Left forelimb (tissue), 1 donor: ENCODE measurements around the gene ACTN4.
A peak's percentile ranks its signal among the peaks of the same experiment; 100 is the strongest.
"Not testable (repeated sequence)": the region's sequence is repeated elsewhere in the genome, so short reads cannot be mapped to it uniquely, and the experiment has no call there.

Experiments used
- DNase-seq: peaks from one replicate; pipeline ENCODE4 v3.0.0-alpha.2; 2018; ENCODE audit warnings: low spot score

The ACTN4 gene

GRCh38 chr19:38647368-38647965 is at the start of gene ACTN4:
Gene ACTN4 (plus strand): TSS chr19:38647649. CDS start chr19:38647746, 97 bp downstream.
- DNase-seq = peak; percentile 100

GRCh38 chr19:38599722-38600121 is 47.7 kb upstream of the ACTN4 start:
- no peak for DNase-seq

- not testable (repeated sequence) for DNase-seq
These were observed 44.6 kb upstream of the ACTN4 start for GRCh38 chr19:38602856-38603255.

- DNase-seq = no peak
These were observed 41.3 kb upstream of the ACTN4 start for GRCh38 chr19:38606131-38606530.

DNA sequence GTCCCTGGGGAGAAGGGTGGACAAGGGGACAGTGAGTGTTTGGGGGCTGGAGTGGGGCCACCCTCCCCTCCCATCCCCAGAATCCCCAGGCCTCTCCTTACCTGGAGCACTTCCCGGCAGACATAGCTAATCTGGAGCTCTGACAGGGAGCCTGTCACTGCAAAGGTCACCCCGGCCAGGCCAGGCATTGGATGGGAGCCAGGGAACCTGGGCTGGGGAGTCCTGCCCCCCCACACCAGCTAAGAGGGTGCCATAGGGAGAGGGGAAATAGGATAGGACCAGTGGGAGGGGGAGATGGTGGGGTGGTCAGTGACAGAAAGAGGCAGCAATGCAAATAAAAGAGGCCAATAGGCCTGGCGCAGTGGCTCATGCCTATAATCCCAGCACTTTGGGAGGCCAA is 33.2 kb upstream of the ACTN4 start:
- no peak for DNase-seq

- no peak for DNase-seq
These were observed 32.4 kb upstream of the ACTN4 start for GRCh38 chr19:38615007-38615581.

- DNase-seq = no peak
These were observed 31.2 kb upstream of the ACTN4 start for GRCh38 chr19:38616265-38616664.

- no peak for DNase-seq
These were observed 30.1 kb upstream of the ACTN4 start for GRCh38 chr19:38617283-38617763.

DNA sequence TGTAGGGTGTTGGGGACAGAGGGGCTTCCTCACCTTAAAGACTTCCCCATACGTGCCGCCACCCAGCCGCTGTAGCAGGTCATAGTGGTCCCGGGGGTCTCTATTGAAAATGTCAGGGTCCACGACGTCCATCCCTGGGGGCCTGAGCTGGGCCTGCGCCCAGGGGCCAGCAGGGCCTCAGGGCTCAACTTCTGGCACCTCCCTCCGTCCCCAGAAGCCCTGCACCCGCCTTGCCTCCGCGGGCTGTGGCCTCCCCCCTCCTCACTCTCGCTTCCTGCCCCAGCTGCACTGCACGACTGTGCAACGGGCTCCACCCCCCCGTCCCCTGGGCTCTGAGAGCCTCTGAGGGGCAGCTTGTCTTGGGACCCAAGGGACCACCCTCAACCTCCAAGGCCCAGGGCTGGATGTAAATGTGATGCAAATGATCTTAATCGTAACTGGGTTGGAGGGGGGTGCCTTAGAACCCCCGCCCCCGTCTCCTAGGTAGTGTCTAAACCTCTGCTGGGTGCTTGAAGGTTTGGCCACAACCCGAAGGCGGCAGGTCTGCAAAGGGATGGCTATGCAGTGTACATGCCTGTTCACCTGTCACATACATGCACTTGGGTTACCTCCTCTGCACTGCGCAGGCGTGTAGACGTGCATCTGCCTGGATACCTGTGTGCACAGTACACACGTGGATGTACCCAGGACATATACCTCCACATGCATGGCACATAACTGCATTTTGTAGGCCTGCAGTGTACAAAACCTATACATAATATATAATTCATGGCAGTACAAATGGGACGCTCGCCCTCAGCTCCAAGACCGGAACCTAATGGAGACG is 29.5 kb upstream of the ACTN4 start, which contains the start of gene MAP4K1:
MAP4K1 (minus strand) TSS at position 190 of the 826 bp plus-strand sequence; CDS start at position 132, 58 bp downstream.
- no peak for DNase-seq

DNA sequence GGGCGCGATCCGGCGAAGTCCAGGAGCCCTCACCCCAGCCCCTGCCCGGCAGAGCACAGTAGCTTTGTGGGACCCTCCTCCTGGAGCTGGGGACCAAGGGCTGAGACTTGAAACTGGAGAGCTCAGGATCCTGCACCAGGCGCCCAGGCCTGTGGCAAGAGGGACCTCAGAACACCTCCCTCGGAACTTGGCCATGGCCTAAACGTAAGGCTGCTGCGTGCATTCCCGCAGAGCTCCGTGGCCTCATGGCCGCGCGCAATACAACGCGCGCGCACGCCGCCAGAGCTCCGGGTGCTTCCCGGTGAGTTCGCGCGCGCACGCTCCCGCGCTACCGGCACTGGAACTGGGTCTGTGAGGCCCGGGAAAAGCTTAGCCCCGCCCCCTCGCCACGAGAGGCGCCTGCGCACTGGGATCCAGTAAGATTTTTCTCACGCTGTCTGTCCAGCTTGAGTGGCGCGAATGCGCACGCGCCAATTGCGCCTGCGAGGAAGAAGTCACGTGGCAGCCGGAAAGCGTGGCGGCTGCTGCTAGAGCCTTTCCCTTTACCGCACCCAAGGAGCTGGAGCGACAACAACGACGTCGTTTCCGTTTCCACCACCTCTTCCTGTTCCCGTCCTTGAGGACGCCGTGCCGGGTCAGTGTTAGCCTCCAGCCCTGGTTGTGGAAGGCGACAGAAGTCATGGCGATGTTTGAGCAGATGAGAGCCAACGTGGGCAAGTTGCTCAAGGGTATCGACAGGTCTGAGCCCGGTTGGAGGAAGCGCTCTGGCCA is 28.7 kb upstream of the ACTN4 start, which contains the start of gene EIF3K:
EIF3K (plus strand) TSS at position 599 of the 771 bp plus-strand sequence; CDS start at position 680, 81 bp downstream.
- DNase-seq = peak; percentile 99

GRCh38 chr19:38619361-38620174 is 27.9 kb upstream of the ACTN4 start:
- DNase-seq = no peak

DNA sequence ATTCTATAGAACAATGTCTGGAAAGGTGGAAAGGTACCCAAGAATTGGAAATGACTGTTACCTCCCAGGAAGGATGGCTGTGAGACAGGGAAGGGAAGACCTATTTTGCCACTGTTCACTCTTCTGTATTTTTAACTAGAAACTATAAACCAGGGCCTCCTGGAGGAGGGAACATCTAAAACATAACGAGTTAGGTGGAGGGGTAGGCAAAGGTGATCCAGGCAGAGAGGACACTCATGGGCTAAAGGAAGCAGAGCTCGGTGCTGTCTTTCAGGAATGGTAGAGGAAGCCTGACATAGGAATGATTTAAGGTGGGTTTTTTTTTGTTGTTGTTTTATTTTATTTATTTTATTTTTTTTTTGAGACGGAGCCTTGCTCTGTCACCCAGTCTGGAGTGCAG is 22.6 kb upstream of the ACTN4 start:
- no peak for DNase-seq

- DNase-seq = no peak
These were observed 21.0 kb upstream of the ACTN4 start for GRCh38 chr19:38626401-38626800.

GRCh38 chr19:38629568-38629967 is 17.9 kb upstream of the ACTN4 start:
- no peak for DNase-seq

GRCh38 chr19:38631301-38631700 is 16.1 kb upstream of the ACTN4 start:
- not testable (repeated sequence) for DNase-seq

DNA sequence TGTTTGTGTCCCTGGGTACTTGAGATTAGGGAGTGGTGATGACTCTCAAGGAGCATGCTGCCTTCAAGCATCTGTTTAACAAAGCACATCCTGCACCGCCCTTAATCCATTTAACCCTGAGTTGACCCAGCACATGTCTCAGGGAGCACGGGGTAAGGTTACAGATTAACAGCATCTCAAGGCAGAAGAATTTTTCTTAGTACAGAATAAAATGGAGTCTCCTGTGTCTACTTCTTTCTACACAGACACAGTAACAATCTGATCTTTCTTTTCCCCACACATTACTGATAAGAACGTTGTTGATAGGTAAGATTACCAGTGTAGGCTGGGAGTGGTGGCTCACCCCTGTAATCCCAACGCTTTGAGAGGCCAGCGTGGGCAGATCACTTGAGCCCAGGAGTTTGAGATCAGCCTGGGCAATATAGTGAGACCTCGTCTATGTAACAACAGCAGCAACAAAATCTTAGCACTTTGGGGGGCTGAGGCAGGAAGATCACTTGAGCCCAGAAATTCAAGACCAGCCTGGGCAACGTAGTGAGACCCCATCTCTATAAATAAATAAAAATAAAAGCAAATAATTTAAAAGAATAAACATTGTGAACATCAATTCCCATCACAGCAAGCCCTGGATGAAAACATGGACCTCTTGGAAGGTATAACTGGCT is 15.5 kb upstream of the ACTN4 start:
- not testable (repeated sequence) for DNase-seq

GRCh38 chr19:38632476-38633213 is 14.8 kb upstream of the ACTN4 start:
- no peak for DNase-seq

DNA sequence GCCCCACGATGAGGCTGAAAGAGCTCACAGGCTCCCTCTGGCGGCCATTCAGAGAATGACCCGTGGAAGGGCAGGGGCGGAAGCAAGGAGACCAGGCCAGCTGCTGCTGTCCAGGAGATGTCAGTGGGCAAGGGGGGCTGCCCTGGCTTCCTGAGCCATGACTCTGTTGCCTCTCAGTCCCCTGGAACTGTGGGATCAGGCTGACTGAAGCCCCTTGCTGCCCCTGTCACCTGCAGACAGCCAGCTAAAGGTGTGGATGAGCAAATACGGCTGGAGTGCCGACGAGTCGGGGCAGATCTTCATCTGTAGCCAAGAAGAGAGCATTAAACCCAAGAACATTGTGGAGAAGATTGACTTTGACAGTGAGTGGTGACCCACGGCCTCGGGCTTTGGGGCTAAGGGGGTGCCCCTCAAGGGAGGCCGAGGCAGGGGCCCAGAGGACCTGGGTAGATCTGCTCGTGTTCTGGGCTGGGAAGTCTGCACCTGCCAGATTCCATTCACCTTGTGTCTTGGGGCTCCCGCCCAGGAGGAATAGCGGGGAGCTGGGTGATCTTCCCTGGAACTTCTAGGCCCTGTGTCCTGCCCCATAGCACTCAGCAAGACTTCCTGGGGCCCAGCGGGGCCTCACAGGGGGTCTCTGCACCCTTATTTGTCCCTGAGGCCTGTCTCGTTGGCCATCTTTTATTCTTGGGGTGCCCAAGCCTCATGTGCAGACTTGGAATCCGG is 12.5 kb upstream of the ACTN4 start:
- DNase-seq = peak; percentile 86
